Endothelial cell of umbilical vein (primary cell): ENCODE data around the gene NPVF. TPM values are rescaled to one million over a fixed set of nuclear protein-coding genes. Genes with fewer than 3 reads are reported as not detected.

Experiments
- BruUV-seq: library from RNA; stranded (reverse); fragments of 400-500 nt; replicated peaks from 2 replicates; lab custom pipeline; 2021; lab: Mats Ljungman, UMichigan
- CTCF ChIA-PET: fragments of 300-600, 350-600 bp; sonication (Branson Sonifier 250); formaldehyde crosslinking; loops from one replicate; lab custom pipeline; 2021; ENCODE audit warnings: antibody characterized with exemption, inconsistent platforms; lab: Charles Lee
- POLR2A ChIA-PET: fragments of 300-600, 350-600 bp; sonication (Branson Sonifier 250); formaldehyde crosslinking; loops from one replicate; lab custom pipeline; 2021; ENCODE audit warnings: antibody characterized with exemption, inconsistent platforms; lab: Charles Lee
- DNase-seq: peaks from one replicate; pipeline ENCODE4 v3.0.0-alpha.2; 2011; ENCODE audit warnings: low read depth, low spot score
- FAIRE-seq: peaks from 2 replicates; lab custom pipeline; 2011; peaks lifted over from hg19 to GRCh38; lab: Jason Lieb, UNC
- H2AFZ ChIP-seq: 2 replicates; pipeline ENCODE4 v1.6.0; 2012; ENCODE audit warnings: low read depth, low read length, control low read depth, inconsistent platforms
- H3K27ac ChIP-seq: 2 replicates; pipeline ENCODE4 v1.5.1; 2011; ENCODE audit warnings: low read depth, mild to moderate bottlenecking, control low read depth, low read length, moderate library complexity; ENCODE audit not compliant: insufficient read depth
- H3K27me3 ChIP-seq, 2 experiments: 2 replicates each; pipeline versions ENCODE4 v1.6.0 to v1.6.1; 2011; ENCODE audit warnings: low read length in 2 of 2, mixed read lengths in 1 of 2; ENCODE audit not compliant: control insufficient read depth in 2 of 2, insufficient read depth in 2 of 2
- H3K36me3 ChIP-seq, 2 experiments: 2 replicates in 1 of 2; 3 replicates in 1 of 2; pipeline ENCODE4 v1.5.1; 2011; ENCODE audit warnings: low read length in 2 of 2, mild to moderate bottlenecking in 1 of 2, moderate library complexity in 1 of 2; ENCODE audit not compliant: control insufficient read depth in 2 of 2, insufficient read depth in 2 of 2; ENCODE audit errors: extremely low read depth in 1 of 2
- H3K4me1 ChIP-seq: 3 replicates; pipeline ENCODE4 v1.5.1; 2011; ENCODE audit warnings: mild to moderate bottlenecking, low read length; ENCODE audit not compliant: control insufficient read depth, insufficient read depth; ENCODE audit errors: extremely low read depth
- H3K4me2 ChIP-seq: 2 replicates; pipeline ENCODE4 v1.6.1; 2011; ENCODE audit warnings: low read length, control low read depth, mixed read lengths; ENCODE audit not compliant: insufficient read depth
- H3K4me3 ChIP-seq, 3 experiments: fragments of 200-600 bp in 1 of 3; sonication (generic), shearing (Covaris generic) in 1 of 3; replicated peaks in 1 of 3; 2 replicates each; pipeline ENCODE4 v1.5.1; 2011 to 2016; ENCODE audit warnings: control low read depth in 3 of 3, low read length in 3 of 3, mild to moderate bottlenecking in 2 of 3, inconsistent platforms in 1 of 3, low read depth in 1 of 3, moderate library complexity in 1 of 3; ENCODE audit not compliant: insufficient read depth in 1 of 3
- H3K79me2 ChIP-seq: 2 replicates; pipeline ENCODE4 v1.6.0; 2012; ENCODE audit warnings: low read length, inconsistent platforms; ENCODE audit not compliant: control insufficient read depth, insufficient read depth
- H3K9ac ChIP-seq: replicated peaks from 2 replicates; pipeline ENCODE3; 2011; ENCODE audit warnings: low read length, control low read depth; ENCODE audit not compliant: insufficient read depth; ENCODE audit errors: extremely low read depth
- H3K9me1 ChIP-seq: replicated peaks from 3 replicates; pipeline ENCODE4 v1.6.0; 2011; ENCODE audit warnings: mild to moderate bottlenecking, low read length; ENCODE audit not compliant: control insufficient read depth, insufficient read depth; ENCODE audit errors: extremely low read depth
- H3K9me3 ChIP-seq: replicated peaks from 2 replicates; pipeline ENCODE4 v1.5.1; 2012; ENCODE audit warnings: low read length, inconsistent platforms; ENCODE audit not compliant: control insufficient read depth, insufficient read depth
- H4K20me1 ChIP-seq: replicated peaks from 2 replicates; pipeline ENCODE3; 2011; ENCODE audit warnings: mild to moderate bottlenecking, low read length; ENCODE audit not compliant: control insufficient read depth, insufficient read depth; ENCODE audit errors: extremely low read depth
- CTCF ChIP-seq, 2 donors: IDR thresholded peaks; 1 replicate in 1 of 2; 2 replicates in 1 of 2; pipeline ENCODE4 v1.5.1; 2011; ENCODE audit warnings: low read length in 2 of 2, mild to moderate bottlenecking in 2 of 2, moderate library complexity in 2 of 2, control low read depth in 1 of 2, inconsistent platforms in 1 of 2, low read depth in 1 of 2; ENCODE audit not compliant: insufficient read depth in 1 of 2; ENCODE audit errors: extremely low read depth in 1 of 2
- EZH2 ChIP-seq: IDR thresholded peaks from 2 replicates; pipeline ENCODE4 v1.6.1; 2012; ENCODE audit warnings: borderline replicate concordance, low read depth, mild to moderate bottlenecking, moderate library complexity, low read length, inconsistent platforms; ENCODE audit not compliant: severe bottlenecking
- FOS ChIP-seq: IDR thresholded peaks from 2 replicates; pipeline ENCODE4 v1.6.1; 2011; ENCODE audit warnings: mild to moderate bottlenecking, low read length, moderate library complexity, borderline replicate concordance; ENCODE audit not compliant: insufficient read depth
- GATA2 ChIP-seq: IDR thresholded peaks from 2 replicates; pipeline ENCODE4 v1.7.0; 2011; ENCODE audit warnings: low read depth, mild to moderate bottlenecking, moderate library complexity, mixed read lengths, low read length; ENCODE audit not compliant: insufficient read length, insufficient read depth
- JUN ChIP-seq: IDR thresholded peaks from 2 replicates; pipeline ENCODE4 v1.6.1; 2011; ENCODE audit warnings: borderline replicate concordance, low read depth; ENCODE audit not compliant: insufficient read length, insufficient read depth
- MAX ChIP-seq: IDR thresholded peaks from 2 replicates; pipeline ENCODE4 v1.6.1; 2011; ENCODE audit not compliant: insufficient read depth, insufficient read length
- MYC ChIP-seq: IDR thresholded peaks from one replicate; pipeline ENCODE4 v1.6.1; 2011; ENCODE audit warnings: mild to moderate bottlenecking, low read depth, low read length
- POLR2A ChIP-seq: IDR thresholded peaks from 2 replicates; pipeline ENCODE4 v1.6.1; 2012; ENCODE audit warnings: low read depth, mild to moderate bottlenecking, control low read depth, low read length
- POLR2AphosphoS5 ChIP-seq: IDR thresholded peaks from 2 replicates; pipeline ENCODE4 v1.6.1; 2012; ENCODE audit warnings: low read depth, mild to moderate bottlenecking, control low read depth, low read length, moderate library complexity; ENCODE audit not compliant: insufficient read depth
- dilution Hi-C: fragments of 300-500 bp; cut with MboI; formaldehyde crosslinking; loops from one replicate; pipeline ENCODE4 v1.15.0; 2019; ENCODE audit warnings: low sequenced_read_pairs; ENCODE audit not compliant: extremely low pct_ligation_motif_present
- intact Hi-C: fragments of 100-400 bp; cut with micrococcal nuclease; formaldehyde crosslinking; loops from one replicate; pipeline ENCODE4 v1.10.0; 2022
- polyA plus RNA-seq, 4 experiments: library from polyadenylated mRNA; depleted of rRNA in 3 of 4; stranded (reverse) in 3 of 4; unstranded in 1 of 4; fragments of >200 nt; gene quantifications; 2 replicates each; pipeline versions ENCODE4 v1.2.1 to v1.2.3, GENCODE V29; 2011 to 2012; ENCODE audit warnings: missing spikeins in 1 of 4
- total RNA-seq: library from RNA; stranded (reverse); gene quantifications from 2 replicates; pipeline ENCODE4 v1.2.3, GENCODE V29; 2021

NPVF gene
- total and polyA plus RNA-seq, 2 donors (not counting 3 experiments of a cell fraction or from before 2014, with no cell fraction given), result not detected

- dilution Hi-C loops, result no loop called here
- Histone ChIP-seq H3K36me3 (no peaks in the 10 kb centered on the region), H3K4me1 (no peaks in the 10 kb centered on the region), H3K9ac (no peak overlapping the region), H3K27ac (no peak overlapping the region), H3K79me2 (no peaks in the 10 kb centered on the region), H3K9me1 (no peaks in the 10 kb centered on the region), H4K20me1 (no peaks in the 10 kb centered on the region), H3K27me3 (peaks cover 4 to 7% of the 10 kb centered on the region in 2 experiments), H3K9me3 (no peaks in the 10 kb centered on the region), H3K4me3 (no peak overlapping the region), H3K4me2 (no peak overlapping the region), H2AFZ (no peak overlapping the region)
- POLR2A ChIA-PET, result no interaction called here
- DNase-seq, result no peak
- intact Hi-C loops, result no loop called here
- FAIRE-seq, result no peak
- BruUV-seq, result no TSS peak
- TF ChIP-seq POLR2A (no peak), MYC (no peak), GATA2 (no peak), MAX (no peak), CTCF (IDR thresholded peaks at IDR 0.05; ENCODE audit: extremely low read depth in 1 of 2, insufficient read depth in 1 of 2, low read depth in 1 of 2, low read length in 2 of 2) (no peak), POLR2AphosphoS5 (no peak), JUN (no peak), FOS (no peak), EZH2 (no peak)
- CTCF ChIA-PET, result interaction anchor here (1.6 kb wide), 1 partner anchor 31 kb away, joined by 6 read pairs; no protein-coding TSS in a partner anchor
Observed at GRCh38 chr7:25186436-25186835, 41.9 kb downstream of the NPVF start.
